ENCODE data around the gene MLST8.

- TF ChIP-seq CTCF (IDR thresholded peaks at IDR 0.05) (no peak), EP300 (IDR thresholded peaks at IDR 0.05) (no peak)
Measured at GRCh38 chr16:2242598-2242997, 37.3 kb downstream of the MLST8 start.
